Liver (tissue), 3 donors: ENCODE results near the gene TMEM126B.

ENCODE experiments used
- JUND ChIP-seq, 2 donors: IDR thresholded peaks; 2 replicates each; pipeline ENCODE4 v1.6.1; 2016; ENCODE audit warnings: antibody characterized with exemption in 2 of 2
- RAD21 ChIP-seq, 2 donors: IDR thresholded peaks; 2 replicates each; pipeline ENCODE4 v1.6.1; 2016; ENCODE audit warnings: antibody characterized with exemption in 2 of 2, mild to moderate bottlenecking in 2 of 2
- TAF1 ChIP-seq: conservative IDR thresholded peaks from 2 replicates; pipeline ENCODE4 v1.6.1; 2016; ENCODE audit warnings: antibody characterized with exemption, mild to moderate bottlenecking
- YY1 ChIP-seq: IDR thresholded peaks from 2 replicates; pipeline ENCODE4 v1.6.1; 2016; ENCODE audit warnings: antibody characterized with exemption, mild to moderate bottlenecking
- TF ChIP-seq, protein P1 (sequence below): fragments of 150-350 bp; IDR thresholded peaks from 2 replicates; pipeline ENCODE4 v1.5.1; 2017; ENCODE audit warnings: improper control_type of control experiment, low read depth, low read length; ENCODE audit not compliant: missing input control
- TF ChIP-seq, protein P2 (sequence below): IDR thresholded peaks from 2 replicates; pipeline ENCODE4 v1.6.1; 2016; ENCODE audit warnings: antibody characterized with exemption, mild to moderate bottlenecking
- TF ChIP-seq, protein P3 (sequence below): IDR thresholded peaks from 2 replicates; pipeline ENCODE4 v1.6.1; 2016; ENCODE audit warnings: antibody characterized with exemption
- donor health status: healthy.
- donor health status: healthy.

DNA sequence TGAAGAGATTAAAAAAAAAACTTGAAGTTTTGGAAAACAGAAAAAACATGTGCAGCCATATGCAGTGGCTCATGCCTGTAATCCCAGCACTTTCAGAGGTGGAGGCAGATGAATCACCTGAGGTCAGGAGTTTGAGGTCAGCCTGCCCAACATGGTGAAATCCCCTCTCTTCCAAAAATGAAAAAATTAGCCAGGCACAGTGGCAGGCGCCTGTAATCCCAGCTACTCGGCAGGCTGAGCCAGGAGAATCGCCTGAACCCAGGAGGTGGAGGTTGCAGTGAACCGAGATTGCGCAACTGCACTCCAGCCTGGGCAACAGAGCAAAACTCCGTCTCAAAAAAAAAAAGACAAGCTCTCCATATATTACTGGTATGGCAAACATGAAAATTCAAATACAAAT lies 8.9 kb upstream of the TMEM126B start:
- TF ChIP-seq TAF1 (no peak), RAD21 (IDR thresholded peaks at IDR 0.05) (no peak), JUND (IDR thresholded peaks at IDR 0.05) (no peak), YY1 (no peak)
- TF ChIP-seq, protein P1, sequence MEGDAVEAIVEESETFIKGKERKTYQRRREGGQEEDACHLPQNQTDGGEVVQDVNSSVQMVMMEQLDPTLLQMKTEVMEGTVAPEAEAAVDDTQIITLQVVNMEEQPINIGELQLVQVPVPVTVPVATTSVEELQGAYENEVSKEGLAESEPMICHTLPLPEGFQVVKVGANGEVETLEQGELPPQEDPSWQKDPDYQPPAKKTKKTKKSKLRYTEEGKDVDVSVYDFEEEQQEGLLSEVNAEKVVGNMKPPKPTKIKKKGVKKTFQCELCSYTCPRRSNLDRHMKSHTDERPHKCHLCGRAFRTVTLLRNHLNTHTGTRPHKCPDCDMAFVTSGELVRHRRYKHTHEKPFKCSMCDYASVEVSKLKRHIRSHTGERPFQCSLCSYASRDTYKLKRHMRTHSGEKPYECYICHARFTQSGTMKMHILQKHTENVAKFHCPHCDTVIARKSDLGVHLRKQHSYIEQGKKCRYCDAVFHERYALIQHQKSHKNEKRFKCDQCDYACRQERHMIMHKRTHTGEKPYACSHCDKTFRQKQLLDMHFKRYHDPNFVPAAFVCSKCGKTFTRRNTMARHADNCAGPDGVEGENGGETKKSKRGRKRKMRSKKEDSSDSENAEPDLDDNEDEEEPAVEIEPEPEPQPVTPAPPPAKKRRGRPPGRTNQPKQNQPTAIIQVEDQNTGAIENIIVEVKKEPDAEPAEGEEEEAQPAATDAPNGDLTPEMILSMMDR: no peak
- TF ChIP-seq, protein P2, sequence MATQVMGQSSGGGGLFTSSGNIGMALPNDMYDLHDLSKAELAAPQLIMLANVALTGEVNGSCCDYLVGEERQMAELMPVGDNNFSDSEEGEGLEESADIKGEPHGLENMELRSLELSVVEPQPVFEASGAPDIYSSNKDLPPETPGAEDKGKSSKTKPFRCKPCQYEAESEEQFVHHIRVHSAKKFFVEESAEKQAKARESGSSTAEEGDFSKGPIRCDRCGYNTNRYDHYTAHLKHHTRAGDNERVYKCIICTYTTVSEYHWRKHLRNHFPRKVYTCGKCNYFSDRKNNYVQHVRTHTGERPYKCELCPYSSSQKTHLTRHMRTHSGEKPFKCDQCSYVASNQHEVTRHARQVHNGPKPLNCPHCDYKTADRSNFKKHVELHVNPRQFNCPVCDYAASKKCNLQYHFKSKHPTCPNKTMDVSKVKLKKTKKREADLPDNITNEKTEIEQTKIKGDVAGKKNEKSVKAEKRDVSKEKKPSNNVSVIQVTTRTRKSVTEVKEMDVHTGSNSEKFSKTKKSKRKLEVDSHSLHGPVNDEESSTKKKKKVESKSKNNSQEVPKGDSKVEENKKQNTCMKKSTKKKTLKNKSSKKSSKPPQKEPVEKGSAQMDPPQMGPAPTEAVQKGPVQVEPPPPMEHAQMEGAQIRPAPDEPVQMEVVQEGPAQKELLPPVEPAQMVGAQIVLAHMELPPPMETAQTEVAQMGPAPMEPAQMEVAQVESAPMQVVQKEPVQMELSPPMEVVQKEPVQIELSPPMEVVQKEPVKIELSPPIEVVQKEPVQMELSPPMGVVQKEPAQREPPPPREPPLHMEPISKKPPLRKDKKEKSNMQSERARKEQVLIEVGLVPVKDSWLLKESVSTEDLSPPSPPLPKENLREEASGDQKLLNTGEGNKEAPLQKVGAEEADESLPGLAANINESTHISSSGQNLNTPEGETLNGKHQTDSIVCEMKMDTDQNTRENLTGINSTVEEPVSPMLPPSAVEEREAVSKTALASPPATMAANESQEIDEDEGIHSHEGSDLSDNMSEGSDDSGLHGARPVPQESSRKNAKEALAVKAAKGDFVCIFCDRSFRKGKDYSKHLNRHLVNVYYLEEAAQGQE: no peak
- TF ChIP-seq, protein P3, sequence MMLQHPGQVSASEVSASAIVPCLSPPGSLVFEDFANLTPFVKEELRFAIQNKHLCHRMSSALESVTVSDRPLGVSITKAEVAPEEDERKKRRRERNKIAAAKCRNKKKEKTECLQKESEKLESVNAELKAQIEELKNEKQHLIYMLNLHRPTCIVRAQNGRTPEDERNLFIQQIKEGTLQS: no peak
